HG02970 (cell line): ENCODE results near the gene ZNHIT2.
"Not testable (repeated sequence)": the region's sequence is repeated elsewhere in the genome, so short reads cannot be mapped to it uniquely, and the experiment has no call there.

Source experiments
- ATAC-seq: cut with Tn5 transposase; IDR thresholded peaks from one replicate; pipeline ENCODE4 v1.9.1; 2021; ENCODE audit warnings: mild to moderate bottlenecking, moderate library complexity, moderate number of reproducible peaks; ENCODE audit not compliant: unreplicated experiment, low FRiP score

The ZNHIT2 gene

GRCh38 chr11:65117206-65118096, at the start of gene ZNHIT2:
Gene ZNHIT2 (minus strand): TSS chr11:65117701. CDS start chr11:65117653, 48 bp downstream.
- peak; percentile 62 for ATAC-seq

GRCh38 chr11:65166893-65167292, 49.4 kb upstream of the ZNHIT2 start:
- no peak for ATAC-seq

- ATAC-seq, result no peak
These were observed 48.2 kb upstream of the ZNHIT2 start for GRCh38 chr11:65165410-65166317.

DNA sequence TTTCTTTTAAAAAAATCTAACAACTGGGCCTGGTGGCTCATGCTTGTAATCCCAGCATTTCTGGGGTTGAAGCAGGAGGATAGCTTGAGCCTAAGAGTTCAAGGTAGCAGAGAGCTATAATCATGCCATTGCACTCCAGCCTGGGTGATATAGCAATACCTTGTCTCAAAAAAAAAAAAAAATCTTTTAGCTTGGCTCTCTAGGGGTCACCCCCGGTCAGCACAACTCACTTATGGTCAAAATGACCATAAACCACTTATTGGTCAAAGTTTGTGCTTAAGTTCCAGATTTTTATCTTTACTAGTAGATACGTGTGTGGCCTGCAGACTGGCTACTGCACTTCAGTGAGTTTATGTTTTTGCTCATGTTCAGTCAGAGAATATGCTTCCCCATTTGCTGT, 46.2 kb upstream of the ZNHIT2 start:
- ATAC-seq, result no peak

DNA sequence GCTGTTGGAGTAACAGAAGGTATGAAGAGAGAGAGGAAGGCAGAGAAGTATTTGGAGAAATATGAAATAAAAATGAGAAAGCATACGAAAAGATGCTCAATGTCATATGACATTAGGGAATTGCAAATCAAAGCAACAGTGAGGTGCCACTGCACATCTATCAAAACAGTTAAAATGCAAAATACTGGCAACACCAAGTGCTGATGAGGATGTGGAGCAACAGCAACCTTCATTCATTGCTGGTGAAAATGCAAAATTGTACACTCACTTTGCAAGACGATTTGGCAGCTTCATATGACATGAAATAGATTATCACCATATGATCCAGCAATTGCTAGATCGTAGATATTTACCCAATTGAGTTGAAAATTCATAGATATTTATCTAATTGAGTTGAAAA, 43.1 kb upstream of the ZNHIT2 start:
- ATAC-seq, result no peak

GRCh38 chr11:65159012-65159411, 41.5 kb upstream of the ZNHIT2 start:
- no peak for ATAC-seq

DNA sequence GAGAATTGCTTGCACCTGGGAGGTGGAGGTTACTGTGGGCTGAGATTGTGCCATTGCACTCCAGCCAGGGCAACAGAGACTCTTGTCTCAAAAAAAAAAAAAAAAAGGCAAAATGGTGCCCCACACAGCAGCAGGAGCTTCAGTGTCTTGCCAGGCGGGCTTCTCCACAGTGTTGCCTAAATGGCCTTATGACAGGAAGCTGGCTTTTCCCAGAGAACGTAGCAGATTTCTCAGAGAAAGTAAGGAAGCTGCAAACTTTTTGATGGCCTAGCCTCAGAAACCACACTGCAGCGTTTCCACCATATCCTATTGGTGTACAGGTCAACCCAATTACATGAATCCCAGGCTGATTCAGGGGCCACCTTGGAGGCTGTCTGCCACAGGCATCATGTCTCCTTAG, 39.8 kb upstream of the ZNHIT2 start:
- no peak for ATAC-seq

- ATAC-seq, result no peak
These were observed 39.4 kb upstream of the ZNHIT2 start for GRCh38 chr11:65156926-65157325.

GRCh38 chr11:65156256-65156655, 38.8 kb upstream of the ZNHIT2 start:
- no peak for ATAC-seq

DNA sequence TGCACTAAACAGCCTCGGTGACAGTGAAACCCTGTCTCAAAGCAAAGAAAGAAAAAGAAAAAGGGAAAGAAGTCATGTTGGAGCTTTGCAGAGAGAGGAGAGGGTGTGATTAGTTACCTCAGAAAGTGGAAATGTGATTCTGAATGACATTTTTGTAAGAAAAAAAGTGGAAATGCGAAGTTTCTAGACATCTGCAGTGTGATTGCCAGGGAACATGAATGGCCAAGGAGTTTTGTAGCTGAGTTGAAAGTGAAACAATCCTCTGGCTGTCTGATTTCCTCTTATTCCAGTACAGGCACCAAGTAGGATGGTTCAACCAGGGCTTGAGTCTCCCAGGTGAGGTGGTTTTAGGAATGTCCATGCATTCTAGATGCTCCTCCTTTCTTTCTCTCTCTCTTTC, 34.6 kb upstream of the ZNHIT2 start:
- no peak for ATAC-seq

DNA sequence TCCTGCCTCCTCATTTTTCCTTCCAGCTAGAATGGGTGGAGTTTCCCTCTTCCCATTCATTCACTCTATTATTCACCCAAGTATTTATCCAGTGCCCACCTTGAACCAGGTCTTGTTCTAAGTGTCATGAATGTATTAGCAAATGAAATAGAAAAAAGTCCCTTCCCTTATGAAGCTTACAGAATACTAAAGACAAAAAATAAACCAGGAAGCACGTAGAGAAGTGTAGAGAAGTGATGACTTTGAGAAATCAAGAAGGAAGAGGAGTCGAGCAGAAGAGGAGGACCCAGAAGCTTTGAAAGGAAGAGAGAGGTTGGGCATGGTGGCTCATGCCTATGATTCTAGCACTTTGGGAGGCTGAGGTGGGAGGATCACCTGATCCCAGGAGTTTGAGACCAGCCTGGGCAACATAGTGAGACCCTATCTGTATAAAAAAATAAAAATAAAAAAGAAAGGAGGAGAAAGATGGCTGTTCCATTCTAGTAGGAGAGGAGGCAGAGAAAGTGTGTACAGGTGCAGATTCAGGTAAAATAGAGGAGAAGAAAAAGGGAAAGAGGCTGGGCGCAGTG, 33.9 kb upstream of the ZNHIT2 start:
- no peak for ATAC-seq

DNA sequence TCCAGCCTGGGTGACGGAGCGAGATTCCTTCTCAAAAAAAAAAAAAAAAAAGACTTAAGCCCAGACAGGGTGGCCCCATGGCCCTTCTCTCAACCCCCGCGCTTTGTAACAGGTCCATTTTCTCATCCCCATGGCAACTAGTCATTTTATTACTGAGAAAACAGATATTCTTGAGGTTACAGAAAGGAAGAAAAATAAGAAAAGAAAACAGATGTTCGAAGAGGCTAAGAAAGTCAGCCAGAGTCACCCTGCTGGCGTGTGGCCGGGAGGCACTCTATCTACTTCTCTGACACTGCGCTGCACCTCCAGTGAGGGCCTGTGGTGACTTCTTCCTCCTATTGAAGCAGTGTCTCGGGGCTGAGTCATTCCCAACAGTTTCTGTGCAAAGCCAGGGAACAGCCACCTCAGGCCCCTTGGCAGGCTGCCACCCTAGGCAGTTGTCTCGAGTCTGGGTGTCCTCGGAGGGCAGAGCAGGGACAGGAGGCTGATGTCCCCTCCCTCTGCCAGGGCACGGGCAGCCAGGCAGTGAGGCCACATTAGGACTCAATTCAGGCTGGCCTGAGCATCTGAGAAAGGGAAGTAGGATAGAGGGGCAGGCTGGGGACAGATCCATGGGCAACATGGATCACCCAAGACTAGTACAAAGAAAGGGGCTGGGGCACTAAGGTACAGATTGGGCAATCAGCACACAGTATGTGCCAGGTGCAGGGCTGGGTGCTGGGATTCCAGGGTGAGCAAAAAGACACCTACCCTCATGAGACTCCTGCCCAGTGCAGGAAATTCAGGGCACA, 33.2 kb upstream of the ZNHIT2 start:
- ATAC-seq, result no peak

GRCh38 chr11:65150131-65150508, 32.6 kb upstream of the ZNHIT2 start:
- not testable (repeated sequence) for ATAC-seq

DNA sequence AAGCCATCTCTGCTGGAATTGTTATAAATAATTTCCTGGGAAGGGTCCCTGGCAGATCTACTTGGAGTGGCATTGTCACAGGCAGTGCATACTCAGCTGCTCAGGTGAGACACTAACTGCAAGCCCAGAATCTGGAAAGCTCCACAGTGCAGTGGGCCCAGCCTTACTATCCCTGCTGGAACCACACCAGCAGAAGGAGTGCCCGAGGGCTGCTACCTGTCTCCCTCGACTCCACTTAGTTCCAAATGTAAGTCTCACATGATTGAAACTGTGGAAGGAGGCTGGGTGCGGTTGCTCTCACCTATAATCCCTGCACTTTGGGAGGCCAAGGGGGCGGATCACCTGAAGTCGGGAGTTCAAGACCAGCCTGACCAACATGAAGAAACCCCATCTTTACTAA, 31.2 kb upstream of the ZNHIT2 start:
- no peak for ATAC-seq

DNA sequence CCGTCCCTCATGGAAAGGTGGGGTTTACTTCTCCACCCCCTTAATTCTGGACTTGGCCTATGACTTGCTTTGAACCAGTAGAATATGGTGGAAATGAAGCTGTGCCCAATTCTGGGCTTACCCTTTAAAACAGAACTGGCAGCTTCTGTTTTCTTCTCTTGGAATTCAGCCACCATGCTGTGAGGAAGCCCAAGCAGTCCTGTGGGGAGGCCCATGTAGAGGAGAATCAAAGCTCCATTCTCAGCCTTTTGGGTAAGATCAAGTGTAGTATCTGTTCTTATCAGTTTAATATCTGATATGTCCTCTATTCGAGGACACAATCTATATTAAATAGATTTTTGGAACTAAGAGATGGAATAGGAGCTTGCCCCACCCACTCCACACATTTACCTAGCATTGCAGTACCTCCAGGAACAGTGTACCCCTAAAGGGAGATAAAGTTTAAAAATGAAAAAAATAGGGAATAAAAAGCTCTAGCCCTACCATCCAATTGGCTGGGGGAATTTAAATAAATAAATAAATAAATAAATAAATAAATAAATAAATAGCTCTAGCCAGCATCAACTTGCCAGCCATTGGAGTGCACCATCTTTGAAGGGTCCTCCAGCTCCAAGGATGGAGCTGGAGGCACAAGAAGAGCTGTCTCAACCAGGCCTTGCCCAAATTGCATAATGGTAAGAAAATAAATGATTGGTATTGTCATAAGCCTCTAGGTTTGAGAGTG, 30.0 kb upstream of the ZNHIT2 start:
- no peak for ATAC-seq

DNA sequence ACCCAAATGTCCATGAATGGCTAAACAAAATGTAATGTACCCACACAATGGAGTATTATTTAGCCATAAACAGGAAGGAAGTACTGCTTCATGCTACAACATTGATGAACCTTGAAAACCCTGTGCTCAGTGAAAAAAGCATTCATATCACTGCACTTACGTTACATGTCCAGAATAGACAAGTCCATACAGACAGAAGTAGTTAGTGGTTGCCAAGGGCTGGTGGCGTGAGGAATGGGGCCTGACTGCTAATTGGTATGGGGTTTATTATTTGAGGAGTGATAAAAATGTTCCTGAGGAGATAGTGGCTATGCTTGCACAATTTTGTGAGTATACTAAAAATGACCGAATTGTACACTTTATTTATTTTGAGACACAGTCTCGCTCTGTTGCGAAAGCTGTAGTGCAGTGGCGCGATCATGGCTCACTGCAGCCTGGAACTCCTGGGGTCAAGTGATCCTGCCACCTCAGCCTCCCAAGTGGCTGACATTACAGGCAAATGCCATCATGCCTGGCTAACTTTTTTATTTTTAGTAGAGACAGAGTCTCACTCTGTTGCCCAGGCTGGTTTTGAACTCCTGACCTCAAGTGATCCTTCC, 24.5 kb upstream of the ZNHIT2 start:
- ATAC-seq, result no peak

- ATAC-seq, result no peak
These were observed 19.1 kb upstream of the ZNHIT2 start for GRCh38 chr11:65136515-65137096.

- ATAC-seq, result no peak
These were observed 18.2 kb upstream of the ZNHIT2 start for GRCh38 chr11:65135633-65136145.
